ENCODE data around the gene SLC9A6.
"Not testable (repeated sequence)": the region's sequence is repeated elsewhere in the genome, so short reads cannot be mapped to it uniquely, and the experiment has no call there.

Gene SLC9A6

GRCh38 chrX:136047969-136048368 is 62.7 kb downstream of the SLC9A6 start:
- H3K9me3 ChIP-seq (ENCODE audit: control insufficient read depth in 1 of 2, low read length in 2 of 2): no peaks in the 10 kb centered on the region
- H3K27me3 ChIP-seq (ENCODE audit: low read depth, low read length): no peaks in the 10 kb centered on the region
- H3K4me1 ChIP-seq (ENCODE audit: control insufficient read depth in 1 of 2, insufficient read depth in 2 of 2, low read length in 2 of 2): peaks cover 0 to 12% of the 10 kb centered on the region in 2 donors
- H3K4me3 ChIP-seq (ENCODE audit: low read depth in 1 of 2, low read length in 2 of 2): no peak overlapping the region
- no peak overlapping the region for H3K27ac ChIP-seq (ENCODE audit: low read length)
- peaks cover 0 to 3% of the 10 kb centered on the region in 2 donors for H3K36me3 ChIP-seq (ENCODE audit: control insufficient read depth in 1 of 2, insufficient read depth in 2 of 2, low read length in 2 of 2)

DNA sequence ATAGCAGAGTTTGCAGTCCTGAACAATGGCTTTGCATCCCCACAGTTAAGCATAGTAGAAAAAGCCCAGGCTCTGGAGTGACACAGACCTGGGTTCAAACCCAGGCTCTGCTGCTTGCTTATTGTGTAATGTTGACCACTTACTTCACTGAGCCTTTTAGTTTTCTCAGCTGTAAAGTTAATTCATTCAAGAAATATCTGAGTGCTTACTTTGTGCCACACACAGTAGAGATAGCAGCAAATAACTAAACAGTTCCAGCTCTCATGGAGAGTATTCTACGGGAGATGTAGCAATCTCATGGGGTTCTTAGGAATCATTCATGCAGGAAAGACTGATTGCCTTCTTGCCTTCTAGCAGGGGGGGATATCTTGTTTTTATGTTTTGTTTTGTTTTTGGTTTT is 63.2 kb downstream of the SLC9A6 start:
- Histone ChIP-seq H3K4me3 (ENCODE audit: low read depth in 1 of 2, low read length in 2 of 2) (no peak overlapping the region), H3K9me3 (ENCODE audit: control insufficient read depth in 1 of 2, low read length in 2 of 2) (no peaks in the 10 kb centered on the region), H3K27me3 (ENCODE audit: low read depth, low read length) (no peaks in the 10 kb centered on the region), H3K36me3 (ENCODE audit: control insufficient read depth in 1 of 2, insufficient read depth in 2 of 2, low read length in 2 of 2) (peaks cover 0 to 3% of the 10 kb centered on the region in 2 donors), H3K27ac (ENCODE audit: low read length) (no peak overlapping the region), H3K4me1 (ENCODE audit: control insufficient read depth in 1 of 2, insufficient read depth in 2 of 2, low read length in 2 of 2) (peaks cover 0 to 12% of the 10 kb centered on the region in 2 donors)

- Histone ChIP-seq H3K27me3 (ENCODE audit: low read depth, low read length) (no peaks in the 10 kb centered on the region), H3K36me3 (ENCODE audit: control insufficient read depth in 1 of 2, insufficient read depth in 2 of 2, low read length in 2 of 2) (no peaks in the 10 kb centered on the region), H3K9me3 (ENCODE audit: control insufficient read depth in 1 of 2, low read length in 2 of 2) (no peaks in the 10 kb centered on the region), H3K27ac (ENCODE audit: low read length) (no peak overlapping the region), H3K4me1 (ENCODE audit: control insufficient read depth in 1 of 2, insufficient read depth in 2 of 2, low read length in 2 of 2) (peaks cover 0 to 12% of the 10 kb centered on the region in 2 donors), H3K4me3 (ENCODE audit: low read depth in 1 of 2, low read length in 2 of 2) (no peak overlapping the region)
Observed at GRCh38 chrX:136049608-136050007, 64.4 kb downstream of the SLC9A6 start.

- H3K4me1 ChIP-seq (ENCODE audit: control insufficient read depth in 1 of 2, insufficient read depth in 2 of 2, low read length in 2 of 2): peaks cover 0 to 12% of the 10 kb centered on the region in 2 donors
- not testable (repeated sequence) for H3K27me3 ChIP-seq (ENCODE audit: low read depth, low read length); H3K36me3 ChIP-seq (ENCODE audit: control insufficient read depth in 1 of 2, insufficient read depth in 2 of 2, low read length in 2 of 2); H3K4me3 ChIP-seq (ENCODE audit: low read depth in 1 of 2, low read length in 2 of 2); H3K27ac ChIP-seq (ENCODE audit: low read length); H3K9me3 ChIP-seq (ENCODE audit: control insufficient read depth in 1 of 2, low read length in 2 of 2)
Observed at GRCh38 chrX:136050875-136051274, 65.6 kb downstream of the SLC9A6 start.

DNA sequence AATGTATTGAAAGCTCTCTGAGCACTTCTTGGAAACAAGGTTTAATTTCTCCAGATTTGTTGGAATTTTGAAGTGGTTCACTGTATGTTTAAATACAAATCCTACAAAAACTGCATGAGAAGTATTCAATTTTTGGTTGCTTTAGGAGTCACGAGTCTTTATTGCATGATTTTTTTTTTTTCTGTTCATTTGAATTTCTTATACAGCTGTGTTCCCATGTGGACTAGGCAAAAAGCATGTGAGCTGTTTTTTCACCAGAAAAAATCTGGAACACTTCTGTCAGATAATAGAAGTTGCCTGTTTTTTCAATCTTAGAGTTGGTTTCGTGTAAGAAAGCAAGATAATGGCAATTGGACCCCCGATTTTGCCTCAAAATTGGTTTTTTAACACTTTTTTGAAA is 66.4 kb downstream of the SLC9A6 start:
- H3K4me3 ChIP-seq (ENCODE audit: low read depth in 1 of 2, low read length in 2 of 2): no peak overlapping the region
- H3K27me3 ChIP-seq (ENCODE audit: low read depth, low read length): no peaks in the 10 kb centered on the region
- no peak overlapping the region for H3K27ac ChIP-seq (ENCODE audit: low read length)

GRCh38 chrX:136055651-136056221 is 70.5 kb downstream of the SLC9A6 start:
- Histone ChIP-seq H3K4me3 (ENCODE audit: low read depth in 1 of 2, low read length in 2 of 2) (no peak overlapping the region), H3K36me3 (ENCODE audit: control insufficient read depth in 1 of 2, insufficient read depth in 2 of 2, low read length in 2 of 2) (no peaks in the 10 kb centered on the region), H3K9me3 (ENCODE audit: control insufficient read depth in 1 of 2, low read length in 2 of 2) (no peaks in the 10 kb centered on the region), H3K27ac (ENCODE audit: low read length) (peak overlapping the region; percentile 90), H3K27me3 (ENCODE audit: low read depth, low read length) (no peaks in the 10 kb centered on the region), H3K4me1 (ENCODE audit: control insufficient read depth in 1 of 2, insufficient read depth in 2 of 2, low read length in 2 of 2) (peaks cover 0 to 3% of the 10 kb centered on the region in 2 donors)

More for the DNA sequence above, 66.4 kb downstream of the SLC9A6 start:
- Histone ChIP-seq H3K36me3 (ENCODE audit: control insufficient read depth in 1 of 2, insufficient read depth in 2 of 2, low read length in 2 of 2) (no peaks in the 10 kb centered on the region), H3K4me1 (ENCODE audit: control insufficient read depth in 1 of 2, insufficient read depth in 2 of 2, low read length in 2 of 2) (peaks cover 0 to 12% of the 10 kb centered on the region in 2 donors), H3K9me3 (ENCODE audit: control insufficient read depth in 1 of 2, low read length in 2 of 2) (no peaks in the 10 kb centered on the region)

GRCh38 chrX:136057567-136057966 is 72.3 kb downstream of the SLC9A6 start:
- Histone ChIP-seq H3K27ac (ENCODE audit: low read length) (peak overlapping the region; percentile 45), H3K4me1 (ENCODE audit: control insufficient read depth in 1 of 2, insufficient read depth in 2 of 2, low read length in 2 of 2) (peaks cover 0 to 3% of the 10 kb centered on the region in 2 donors), H3K4me3 (ENCODE audit: low read depth in 1 of 2, low read length in 2 of 2) (no peak overlapping the region), H3K27me3 (ENCODE audit: low read depth, low read length) (no peaks in the 10 kb centered on the region), H3K36me3 (ENCODE audit: control insufficient read depth in 1 of 2, insufficient read depth in 2 of 2, low read length in 2 of 2) (no peaks in the 10 kb centered on the region), H3K9me3 (ENCODE audit: control insufficient read depth in 1 of 2, low read length in 2 of 2) (no peaks in the 10 kb centered on the region)

DNA sequence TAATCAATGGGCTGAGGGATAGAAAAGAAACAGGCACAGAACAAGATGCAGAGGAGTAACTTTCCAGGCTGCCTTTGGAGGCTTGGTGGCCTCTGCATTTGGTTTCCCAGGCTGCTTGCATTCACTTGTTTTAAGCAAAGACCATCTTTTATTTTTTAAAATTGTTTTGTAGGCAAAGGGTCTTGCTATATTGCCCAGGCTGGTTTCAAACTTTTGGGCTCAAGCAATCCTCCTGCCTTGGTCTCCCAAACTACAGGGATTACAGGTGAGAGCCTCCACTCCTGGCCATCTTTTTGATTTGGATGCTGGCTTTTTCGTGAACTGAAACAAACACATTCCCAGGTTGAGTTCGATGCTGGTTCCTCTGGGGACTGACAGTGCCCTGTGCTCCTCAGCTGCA is 74.1 kb downstream of the SLC9A6 start:
- Histone ChIP-seq H3K27me3 (ENCODE audit: low read depth, low read length) (no peaks in the 10 kb centered on the region), H3K4me3 (ENCODE audit: low read depth in 1 of 2, low read length in 2 of 2) (no peak overlapping the region), H3K9me3 (ENCODE audit: control insufficient read depth in 1 of 2, low read length in 2 of 2) (no peaks in the 10 kb centered on the region), H3K4me1 (ENCODE audit: control insufficient read depth in 1 of 2, insufficient read depth in 2 of 2, low read length in 2 of 2) (peaks cover 0 to 9% of the 10 kb centered on the region in 2 donors), H3K36me3 (ENCODE audit: control insufficient read depth in 1 of 2, insufficient read depth in 2 of 2, low read length in 2 of 2) (no peaks in the 10 kb centered on the region), H3K27ac (ENCODE audit: low read length) (peak overlapping the region; percentile 23)

DNA sequence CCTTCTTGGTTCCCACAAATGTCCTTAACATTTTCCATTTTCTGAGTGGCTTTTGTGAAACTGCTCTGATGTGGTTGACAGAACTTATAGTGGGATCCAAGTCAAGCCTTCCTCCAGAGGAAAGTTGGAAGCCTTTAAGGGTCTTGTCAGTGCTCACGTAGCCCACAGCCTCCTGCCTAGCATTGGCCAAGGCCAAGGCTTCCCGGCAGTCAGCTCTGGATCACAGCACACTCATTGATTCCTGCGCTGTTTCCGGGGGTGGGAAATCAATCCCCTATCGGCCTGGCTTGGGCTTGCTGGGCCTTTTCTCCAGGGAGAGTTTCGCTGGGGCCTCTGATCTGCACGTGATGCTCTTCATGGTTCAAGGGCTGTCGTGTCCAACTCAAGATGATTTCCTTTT is 76.1 kb downstream of the SLC9A6 start:
- H3K4me1 ChIP-seq (ENCODE audit: control insufficient read depth in 1 of 2, insufficient read depth in 2 of 2, low read length in 2 of 2): peaks cover 0 to 9% of the 10 kb centered on the region in 2 donors
- H3K36me3 ChIP-seq (ENCODE audit: control insufficient read depth in 1 of 2, insufficient read depth in 2 of 2, low read length in 2 of 2): no peaks in the 10 kb centered on the region
- H3K9me3 ChIP-seq (ENCODE audit: control insufficient read depth in 1 of 2, low read length in 2 of 2): no peaks in the 10 kb centered on the region
- no peak overlapping the region for H3K4me3 ChIP-seq (ENCODE audit: low read depth in 1 of 2, low read length in 2 of 2)
- H3K27me3 ChIP-seq (ENCODE audit: low read depth, low read length): no peaks in the 10 kb centered on the region
- H3K27ac ChIP-seq (ENCODE audit: low read length): no peak overlapping the region

DNA sequence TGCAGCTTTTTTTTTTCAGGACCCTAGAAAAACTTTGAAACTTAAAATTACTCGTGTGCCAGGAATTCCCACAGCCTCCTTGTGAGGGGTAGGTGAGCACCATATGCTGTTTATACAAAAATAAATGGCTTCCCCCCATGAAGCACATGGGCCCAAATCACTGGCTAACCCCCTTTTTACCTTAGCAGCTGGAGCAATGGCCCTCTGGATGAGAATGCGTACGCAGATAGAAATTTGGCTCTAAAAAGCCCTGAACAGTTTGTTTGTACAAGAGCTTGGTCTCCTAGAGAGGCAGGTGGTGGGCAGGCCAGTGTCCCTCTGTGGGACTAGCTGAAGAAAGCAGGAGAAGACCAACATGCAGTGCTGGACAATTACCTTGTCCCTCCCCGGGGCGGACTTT is 76.5 kb downstream of the SLC9A6 start:
- H3K27ac ChIP-seq (ENCODE audit: low read length): no peak overlapping the region
- peaks cover 0 to 9% of the 10 kb centered on the region in 2 donors for H3K4me1 ChIP-seq (ENCODE audit: control insufficient read depth in 1 of 2, insufficient read depth in 2 of 2, low read length in 2 of 2)
- no peaks in the 10 kb centered on the region for H3K27me3 ChIP-seq (ENCODE audit: low read depth, low read length)
- no peaks in the 10 kb centered on the region for H3K9me3 ChIP-seq (ENCODE audit: control insufficient read depth in 1 of 2, low read length in 2 of 2)
- no peak overlapping the region for H3K4me3 ChIP-seq (ENCODE audit: low read depth in 1 of 2, low read length in 2 of 2)
- no peaks in the 10 kb centered on the region for H3K36me3 ChIP-seq (ENCODE audit: control insufficient read depth in 1 of 2, insufficient read depth in 2 of 2, low read length in 2 of 2)

- no peaks in the 10 kb centered on the region for H3K9me3 ChIP-seq (ENCODE audit: control insufficient read depth in 1 of 2, low read length in 2 of 2)
- H3K27me3 ChIP-seq (ENCODE audit: low read depth, low read length): no peaks in the 10 kb centered on the region
- H3K36me3 ChIP-seq (ENCODE audit: control insufficient read depth in 1 of 2, insufficient read depth in 2 of 2, low read length in 2 of 2): no peaks in the 10 kb centered on the region
- peaks cover 6 to 9% of the 10 kb centered on the region in 2 donors for H3K4me1 ChIP-seq (ENCODE audit: control insufficient read depth in 1 of 2, insufficient read depth in 2 of 2, low read length in 2 of 2)
- peak overlapping the region; percentile 83 for H3K27ac ChIP-seq (ENCODE audit: low read length)
- no peak overlapping the region for H3K4me3 ChIP-seq (ENCODE audit: low read depth in 1 of 2, low read length in 2 of 2)
Observed at GRCh38 chrX:136063340-136064079, 78.3 kb downstream of the SLC9A6 start.

Data from muscle layer of duodenum (tissue), 2 donors.